ENCODE measurements around the gene PRM1. TPM values are rescaled to one million over a fixed set of nuclear protein-coding genes. Genes with fewer than 3 reads are reported as not detected.

The PRM1 gene
- total RNA-seq, 1 donor from 2014 or later, result not detected

DNA sequence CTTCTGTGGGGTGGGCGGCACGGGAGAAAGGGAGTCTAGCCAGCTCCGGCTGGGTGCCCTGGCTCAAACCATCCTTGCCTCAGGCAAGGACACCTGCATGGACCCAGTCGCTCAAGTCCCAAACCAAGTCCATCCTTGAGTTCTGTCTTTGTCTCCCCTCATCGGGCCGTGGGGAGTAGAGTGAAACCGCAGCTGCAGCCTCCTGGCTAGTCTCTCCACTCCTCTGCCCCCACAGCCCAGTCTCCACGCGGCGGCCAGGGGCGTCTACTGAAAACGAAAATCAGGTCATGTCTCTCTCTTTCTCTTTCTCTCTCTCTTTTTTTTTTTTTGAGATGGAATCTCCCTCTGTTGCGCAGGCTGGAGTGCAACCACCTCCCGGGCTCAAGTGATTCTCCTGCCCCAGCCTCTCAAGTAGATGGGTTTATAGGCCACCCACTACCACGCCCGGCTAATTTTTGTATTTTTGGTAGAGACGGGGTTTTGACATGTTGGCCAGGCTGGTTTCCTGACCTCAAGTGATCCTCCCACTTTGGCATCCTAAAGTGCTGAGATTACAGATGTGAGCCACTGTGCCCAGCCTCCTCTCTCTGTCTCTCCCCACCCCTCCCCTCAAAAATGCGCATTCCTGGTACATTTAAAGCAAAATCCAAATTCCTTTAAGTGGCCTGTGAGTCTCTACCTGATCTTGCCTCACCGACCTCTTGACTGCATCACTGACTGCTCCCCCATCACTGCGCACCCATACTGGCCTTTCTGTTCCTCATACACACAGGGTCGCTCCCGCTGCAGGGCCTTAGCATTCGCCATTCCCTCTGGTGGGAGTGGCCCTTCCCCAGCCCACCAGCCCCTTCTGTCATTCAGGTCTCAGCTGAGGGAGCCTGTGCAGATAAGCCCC lies 46.4 kb upstream of the PRM1 start:
- H3K4me3 ChIP-seq (ENCODE audit: low read depth, low read length), result no peak overlapping the region
- TF ChIP-seq, protein P1, sequence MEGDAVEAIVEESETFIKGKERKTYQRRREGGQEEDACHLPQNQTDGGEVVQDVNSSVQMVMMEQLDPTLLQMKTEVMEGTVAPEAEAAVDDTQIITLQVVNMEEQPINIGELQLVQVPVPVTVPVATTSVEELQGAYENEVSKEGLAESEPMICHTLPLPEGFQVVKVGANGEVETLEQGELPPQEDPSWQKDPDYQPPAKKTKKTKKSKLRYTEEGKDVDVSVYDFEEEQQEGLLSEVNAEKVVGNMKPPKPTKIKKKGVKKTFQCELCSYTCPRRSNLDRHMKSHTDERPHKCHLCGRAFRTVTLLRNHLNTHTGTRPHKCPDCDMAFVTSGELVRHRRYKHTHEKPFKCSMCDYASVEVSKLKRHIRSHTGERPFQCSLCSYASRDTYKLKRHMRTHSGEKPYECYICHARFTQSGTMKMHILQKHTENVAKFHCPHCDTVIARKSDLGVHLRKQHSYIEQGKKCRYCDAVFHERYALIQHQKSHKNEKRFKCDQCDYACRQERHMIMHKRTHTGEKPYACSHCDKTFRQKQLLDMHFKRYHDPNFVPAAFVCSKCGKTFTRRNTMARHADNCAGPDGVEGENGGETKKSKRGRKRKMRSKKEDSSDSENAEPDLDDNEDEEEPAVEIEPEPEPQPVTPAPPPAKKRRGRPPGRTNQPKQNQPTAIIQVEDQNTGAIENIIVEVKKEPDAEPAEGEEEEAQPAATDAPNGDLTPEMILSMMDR (conservative IDR thresholded peaks at IDR 0.05; ENCODE audit: low read depth, low read length), result no peak
- DNase-seq (ENCODE audit: low read depth), result no peak

DNA sequence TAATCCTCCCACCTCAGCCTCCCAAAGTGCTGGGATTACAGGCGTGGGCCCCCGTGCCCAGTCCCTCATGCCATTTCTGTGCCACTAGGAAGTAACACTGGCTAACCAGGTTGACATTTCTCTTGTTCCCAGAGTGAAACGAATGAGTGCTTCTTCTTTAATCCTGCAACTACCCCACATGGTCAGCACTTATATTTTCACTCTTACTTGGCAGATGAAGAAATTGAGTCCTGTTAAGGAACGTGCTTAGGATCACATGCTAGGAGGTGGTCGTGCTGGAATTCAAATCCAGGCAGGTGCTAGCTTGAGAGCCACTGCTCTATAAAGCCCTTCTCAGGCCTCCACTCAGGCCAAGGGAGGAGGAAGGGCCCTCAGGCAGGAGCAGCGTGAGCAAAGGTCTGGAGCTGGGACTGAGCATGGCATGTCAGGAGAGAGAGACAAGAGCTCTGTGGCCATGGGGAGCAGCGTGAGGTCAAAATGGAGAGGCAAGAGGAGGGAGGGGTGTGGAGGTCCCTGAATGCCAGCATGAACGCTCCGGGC lies 45.7 kb upstream of the PRM1 start:
- DNase-seq (ENCODE audit: low read depth), result no peak
- H3K4me3 ChIP-seq (ENCODE audit: low read depth, low read length), result no peak overlapping the region
- TF ChIP-seq, protein P1 (conservative IDR thresholded peaks at IDR 0.05; ENCODE audit: low read depth, low read length), result no peak

DNA sequence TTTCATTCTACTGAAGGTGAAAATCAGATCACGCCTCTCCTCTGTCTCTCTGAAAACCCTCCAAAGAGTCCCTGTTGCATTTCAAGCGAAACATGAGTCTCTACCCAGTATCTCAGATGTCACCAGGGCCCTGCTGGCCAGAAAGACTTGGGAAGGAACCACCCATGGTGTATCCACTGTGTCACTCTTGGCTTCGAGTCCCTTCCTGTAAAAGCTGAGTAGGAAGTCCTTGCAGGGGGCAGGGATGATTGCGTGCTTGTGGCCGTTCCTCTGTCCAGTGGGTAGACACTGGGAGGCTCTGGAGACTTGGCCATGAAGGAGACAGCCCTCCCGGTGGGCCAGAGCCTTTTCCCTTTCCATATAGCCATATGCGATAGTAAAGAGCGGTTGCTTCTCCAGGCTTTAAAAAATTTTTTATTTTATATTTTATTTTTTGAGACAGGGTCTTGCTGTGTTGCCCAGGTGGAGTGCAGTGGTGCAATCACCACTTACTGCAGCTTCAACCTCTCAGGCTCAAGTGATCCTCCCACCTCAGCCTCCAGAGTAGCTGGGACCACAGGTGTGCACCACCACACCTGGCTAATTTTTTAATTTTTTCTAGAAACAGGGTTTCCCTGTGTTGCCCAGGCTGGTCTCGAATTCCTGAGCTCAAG lies 45.1 kb upstream of the PRM1 start:
- TF ChIP-seq, protein P1 (conservative IDR thresholded peaks at IDR 0.05; ENCODE audit: low read depth, low read length), result no peak
- no peak overlapping the region for H3K4me3 ChIP-seq (ENCODE audit: low read depth, low read length)
- DNase-seq (ENCODE audit: low read depth), result no peak

DNA sequence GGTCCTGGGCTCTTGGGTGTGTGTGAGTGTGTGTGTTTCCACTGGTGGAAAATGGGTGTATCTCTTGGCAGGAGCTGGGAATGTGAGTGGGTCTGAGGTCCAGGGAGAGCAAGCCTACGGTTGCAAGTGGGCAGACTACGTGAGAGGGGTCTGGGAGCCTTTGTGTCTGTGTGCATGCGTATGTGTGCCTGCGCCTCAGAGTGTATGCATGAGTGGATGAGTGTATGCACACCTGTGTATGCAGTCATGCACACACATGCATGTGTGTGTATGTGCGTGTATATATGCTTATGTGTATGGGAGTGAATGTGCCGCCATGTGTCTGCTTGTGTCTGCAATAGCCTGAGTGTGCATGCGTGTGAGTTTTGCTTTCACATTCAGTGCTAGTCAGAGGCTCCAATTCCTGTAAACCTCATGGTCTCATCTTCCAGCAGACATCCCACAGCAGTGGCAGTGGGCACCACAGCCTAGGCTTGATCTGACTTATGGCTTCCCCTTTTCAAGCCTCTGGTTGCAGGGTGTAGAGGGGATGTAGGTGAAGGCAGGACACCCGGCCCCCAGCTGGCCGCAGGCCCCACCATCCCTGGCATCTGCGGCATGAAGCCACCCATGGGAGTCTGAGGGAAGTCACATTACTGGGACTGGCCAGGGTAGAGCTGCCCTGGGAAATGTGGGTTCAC lies 44.4 kb upstream of the PRM1 start:
- H3K4me3 ChIP-seq (ENCODE audit: low read depth, low read length), result no peak overlapping the region
- TF ChIP-seq, protein P1 (conservative IDR thresholded peaks at IDR 0.05; ENCODE audit: low read depth, low read length), result no peak
- no peak for DNase-seq (ENCODE audit: low read depth)

DNA sequence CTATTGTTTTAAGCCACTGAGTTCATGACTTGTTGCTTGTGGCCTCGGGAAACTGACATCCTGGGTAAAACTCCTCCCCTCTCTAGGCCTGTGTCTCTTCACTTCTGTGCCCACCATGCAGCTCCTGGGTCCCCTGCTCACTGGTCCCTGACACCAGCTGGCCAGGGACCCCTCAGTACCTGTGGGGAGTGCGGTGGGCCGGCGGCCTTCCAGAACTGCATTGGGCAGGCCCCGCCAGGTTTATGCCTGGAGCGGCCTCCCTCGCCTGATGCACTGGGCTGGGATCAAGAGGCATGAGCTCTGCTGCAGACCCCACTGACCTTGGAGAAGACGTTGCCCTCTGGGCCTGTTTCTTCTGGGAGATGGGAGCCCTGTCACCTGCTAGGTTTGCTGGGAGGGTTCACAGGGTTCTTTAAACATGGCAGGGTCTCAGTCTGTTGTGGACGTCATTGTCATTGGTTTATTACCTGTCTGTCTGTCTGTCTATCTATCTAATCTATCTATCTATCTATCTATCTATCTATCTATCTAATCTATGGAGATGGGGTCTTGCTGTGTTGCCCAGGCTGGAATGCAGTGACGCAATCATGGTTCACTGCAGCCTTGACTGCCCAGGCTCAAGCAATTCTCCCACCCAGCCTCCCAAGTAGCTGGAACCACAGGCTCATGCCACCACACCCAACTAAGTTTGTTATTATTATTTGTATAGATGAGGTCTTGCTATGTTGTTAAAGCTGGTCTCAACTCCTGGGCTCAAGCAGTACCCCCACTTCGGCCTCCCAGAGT lies 42.6 kb upstream of the PRM1 start:
- H3K4me3 ChIP-seq (ENCODE audit: low read depth, low read length), result no peak overlapping the region
- no peak for DNase-seq (ENCODE audit: low read depth)
- TF ChIP-seq, protein P1 (conservative IDR thresholded peaks at IDR 0.05; ENCODE audit: low read depth, low read length), result no peak

DNA sequence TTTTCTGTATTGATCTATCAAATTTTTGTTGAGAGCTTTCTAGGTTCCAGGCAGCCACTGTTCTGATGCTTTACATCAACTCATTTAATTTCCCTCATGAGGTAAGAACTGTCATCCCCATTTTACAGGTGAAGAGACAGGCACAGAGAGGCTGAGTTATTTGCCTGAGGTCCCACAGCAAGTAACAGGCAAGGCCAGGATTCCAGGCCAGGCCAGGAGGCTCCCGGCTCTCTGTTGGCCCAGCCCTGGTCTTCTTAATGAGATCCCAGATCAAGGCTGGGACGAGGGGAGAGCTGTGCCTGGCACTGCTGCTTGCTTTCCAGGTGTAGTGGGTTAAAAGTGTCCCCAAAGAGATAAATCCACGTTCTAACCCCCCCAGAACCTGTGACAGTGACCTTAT lies 41.7 kb upstream of the PRM1 start:
- H3K4me3 ChIP-seq (ENCODE audit: low read depth, low read length), result no peak overlapping the region
- TF ChIP-seq, protein P1 (conservative IDR thresholded peaks at IDR 0.05; ENCODE audit: low read depth, low read length), result no peak
- DNase-seq (ENCODE audit: low read depth), result no peak

Measured in epithelial cell of proximal tubule (primary cell).